C4-2B (cell line): ENCODE data around the gene ZNF716.
"Not testable (repeated sequence)": the region's sequence is repeated elsewhere in the genome, so short reads cannot be mapped to it uniquely, and the experiment has no call there.

Experiments
- CTCF ChIP-seq: fragments of 450-650 bp; conservative IDR thresholded peaks from 2 replicates; pipeline ENCODE4 v1.5.1; 2017; ENCODE audit warnings: mild to moderate bottlenecking
- ZFX ChIP-seq: fragments of 450-650 bp; IDR thresholded peaks from 2 replicates; pipeline ENCODE4 v1.6.1; 2017

DNA sequence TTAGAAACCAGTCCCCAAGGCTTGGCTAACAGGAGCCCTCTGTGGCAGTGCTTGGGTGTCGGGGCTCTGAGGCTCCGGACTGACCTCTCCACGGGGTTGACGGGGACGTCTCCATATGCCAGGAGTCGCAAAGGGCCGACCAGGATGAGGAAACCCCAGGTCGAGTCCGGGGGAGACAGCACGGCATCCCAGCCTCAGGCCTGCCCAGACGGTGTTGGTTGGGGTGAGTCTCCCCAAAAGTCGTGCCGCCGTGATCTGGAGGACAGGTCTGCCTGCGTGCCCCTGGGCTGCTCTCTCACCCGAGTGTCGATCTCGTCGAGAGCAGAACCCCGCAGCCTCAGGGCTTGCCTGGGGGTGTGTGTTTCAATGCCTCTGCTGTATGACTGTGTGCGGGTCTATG is 35.0 kb downstream of the ZNF716 start:
- TF ChIP-seq CTCF, ZFX: not testable (repeated sequence)
